Epithelial cell of prostate (primary cell): Measurements from ENCODE around the gene SRCAP.

Experiments used
- DNase-seq: peaks from one replicate; pipeline ENCODE4 v3.0.0-alpha.2; 2011; ENCODE audit warnings: low read depth, low spot score
- H3K27ac ChIP-seq: fragments of 450-650 bp; 2 replicates; pipeline ENCODE4 v1.5.1; 2017; ENCODE audit warnings: mild to moderate bottlenecking

SRCAP gene

DNA sequence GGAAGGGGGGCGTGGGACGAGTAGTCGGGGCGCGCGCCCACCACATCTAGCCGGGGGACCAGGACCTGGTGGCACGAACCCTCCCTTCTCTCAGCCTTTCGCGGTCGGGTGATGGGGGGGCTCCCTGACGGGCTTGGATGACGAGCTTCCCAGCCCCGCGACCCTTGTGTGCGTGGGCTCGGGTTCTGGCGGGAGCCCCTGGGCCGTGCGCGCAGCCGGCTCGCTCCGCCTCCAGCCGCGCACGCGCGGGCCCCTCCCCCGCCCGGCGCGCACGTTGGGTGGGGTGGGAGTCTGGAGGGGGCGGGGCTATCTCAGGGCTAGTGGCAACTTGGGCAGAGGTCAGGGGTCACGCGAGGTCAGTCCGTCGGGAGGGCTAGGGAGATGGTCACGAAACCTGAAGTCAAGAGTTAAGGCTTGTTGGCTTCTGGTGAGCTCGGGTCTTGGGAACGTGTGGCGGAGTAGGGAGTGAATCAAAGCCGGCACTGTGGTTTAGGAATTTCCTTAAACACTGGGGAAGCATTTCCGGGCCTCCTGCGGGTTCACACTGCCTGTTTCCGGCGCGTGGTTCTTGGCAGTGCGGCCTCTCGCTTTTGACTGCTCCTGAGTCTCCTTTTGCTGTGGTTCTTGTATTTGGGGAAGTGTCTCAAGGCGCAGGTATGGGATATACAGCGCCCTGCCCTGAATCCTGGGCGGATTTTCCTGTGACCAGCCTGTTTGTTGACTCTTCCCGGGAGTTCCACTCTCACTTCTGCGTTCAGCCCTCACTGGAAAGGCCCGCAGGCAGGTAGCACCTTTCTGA lies at the start of gene SRCAP:
TSS of gene SRCAP (plus strand) at position 356 of the 799 bp plus-strand sequence. CDS start 1,654 bp downstream, outside the sequence.
- peak; percentile 33 for DNase-seq
- H3K27ac ChIP-seq = peak within 1 kb of the TSS; percentile 98

DNA sequence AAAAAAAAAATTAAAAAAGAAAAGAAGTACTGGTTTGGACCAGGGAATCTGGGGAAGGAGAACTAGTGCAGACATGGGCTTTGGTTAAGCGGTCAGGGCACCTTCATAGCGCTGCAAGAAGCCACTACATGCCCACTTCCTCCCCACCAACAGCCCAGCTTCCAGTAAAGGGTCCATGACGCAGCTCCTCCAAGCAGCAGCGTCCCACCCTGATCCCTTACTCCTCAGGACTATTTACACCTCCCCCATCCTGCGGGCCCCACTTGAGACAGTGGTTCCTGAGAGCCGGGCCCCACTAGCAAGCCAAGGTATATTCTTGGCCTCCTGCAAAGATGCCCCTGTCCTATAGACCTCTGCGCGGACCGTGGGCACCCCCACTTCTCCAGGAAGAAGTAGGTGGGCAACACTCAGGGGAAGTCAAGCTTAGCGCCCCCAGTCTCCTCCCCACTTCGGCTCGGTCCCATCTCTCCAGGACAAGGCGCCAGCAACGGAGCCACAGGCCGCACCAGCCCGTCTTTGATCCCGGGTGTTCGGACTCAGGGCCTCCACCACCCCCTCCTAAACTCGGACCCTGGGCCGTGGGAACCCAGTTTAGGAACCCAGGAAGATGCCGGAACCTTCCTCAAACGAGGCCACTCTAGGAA lies 49.1 kb upstream of the SRCAP start:
- DNase-seq = no peak
- peak overlapping the region; percentile 79 for H3K27ac ChIP-seq

DNA sequence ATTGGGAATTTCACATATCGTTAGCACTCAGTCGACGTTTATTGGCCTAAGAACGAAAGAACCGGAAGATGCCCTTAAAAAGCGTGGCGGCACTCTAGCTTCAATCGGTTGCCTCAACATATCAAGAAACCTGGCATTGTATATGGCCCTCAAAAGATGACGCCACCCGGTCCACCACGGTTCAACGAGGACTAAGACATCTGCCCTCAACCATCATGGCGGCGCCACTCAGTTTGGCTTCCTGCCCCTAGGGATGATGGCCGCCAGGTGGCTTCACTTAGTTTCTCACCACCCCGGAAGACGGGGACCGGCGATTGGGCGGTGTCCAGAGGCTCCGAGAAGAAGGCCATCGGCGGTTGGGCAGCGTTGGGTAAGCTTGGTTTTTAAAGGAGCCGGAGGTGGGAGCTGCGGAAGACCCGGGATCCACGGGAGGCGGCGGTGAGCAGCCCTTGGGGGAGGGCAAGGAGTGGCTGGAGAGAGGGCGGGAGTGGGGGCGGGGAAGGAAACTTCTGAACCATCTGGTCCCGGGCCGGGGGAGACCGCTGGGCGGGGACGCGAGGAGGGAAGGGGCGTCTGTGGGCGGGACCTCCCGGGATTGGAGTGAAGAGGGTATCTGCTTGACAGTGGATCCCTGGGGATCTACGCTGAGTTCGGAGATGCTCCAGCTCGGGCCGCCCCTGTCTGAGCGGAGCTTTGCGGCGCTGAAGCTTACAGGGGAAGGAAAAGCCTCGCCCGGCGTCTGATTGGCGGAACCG lies 48.4 kb upstream of the SRCAP start, which contains the start of gene PRR14:
TSS of gene PRR14 (plus strand) at position 592 of the 755 bp plus-strand sequence. CDS start 686 bp downstream, outside the sequence.
- H3K27ac ChIP-seq = peak within 1 kb of the TSS; percentile 79
- DNase-seq = peak; percentile 95

DNA sequence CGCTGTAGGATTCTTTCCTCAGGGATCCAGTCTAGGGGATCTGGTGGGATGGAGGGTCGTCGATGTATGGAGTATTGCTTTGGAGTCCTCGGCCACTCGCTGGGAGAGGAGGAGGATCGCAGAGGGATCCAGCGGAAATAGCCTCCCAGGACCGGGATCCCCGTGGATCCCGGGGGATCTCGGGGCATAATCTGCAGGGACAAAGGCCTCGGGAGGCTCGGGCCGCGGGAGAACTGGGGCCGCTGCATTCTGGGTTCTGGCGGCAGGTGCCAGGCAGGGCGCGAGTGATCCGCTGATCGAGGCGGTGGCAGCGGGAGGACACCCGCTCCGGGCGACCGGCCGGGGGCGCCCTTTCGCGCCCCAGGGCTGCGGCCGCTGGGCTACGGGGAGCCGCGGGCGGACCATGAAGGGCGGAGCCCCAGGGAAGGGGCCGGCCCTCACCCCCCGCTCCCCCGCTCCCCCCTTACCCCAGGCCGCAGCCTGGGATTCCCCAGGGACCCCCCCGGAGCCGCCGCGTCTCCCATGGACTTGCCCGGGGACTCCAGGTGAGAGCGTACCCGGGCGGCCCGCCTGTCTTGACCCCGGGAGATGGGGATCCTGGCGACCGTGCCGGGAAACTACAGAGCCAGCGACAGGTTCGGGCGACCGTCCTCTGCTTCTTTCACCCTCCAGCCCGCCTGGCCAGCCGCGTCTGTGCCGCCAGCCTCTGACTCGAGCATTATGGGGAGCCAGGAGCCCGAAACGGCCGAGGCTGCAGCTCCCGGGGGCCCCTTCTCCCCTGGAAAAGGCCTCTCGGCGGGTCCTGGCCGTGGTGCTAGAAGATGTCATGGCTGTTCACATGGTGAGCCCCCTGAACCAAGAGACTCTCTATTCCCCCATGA lies 47.6 kb upstream of the SRCAP start:
- DNase-seq = no peak

DNA sequence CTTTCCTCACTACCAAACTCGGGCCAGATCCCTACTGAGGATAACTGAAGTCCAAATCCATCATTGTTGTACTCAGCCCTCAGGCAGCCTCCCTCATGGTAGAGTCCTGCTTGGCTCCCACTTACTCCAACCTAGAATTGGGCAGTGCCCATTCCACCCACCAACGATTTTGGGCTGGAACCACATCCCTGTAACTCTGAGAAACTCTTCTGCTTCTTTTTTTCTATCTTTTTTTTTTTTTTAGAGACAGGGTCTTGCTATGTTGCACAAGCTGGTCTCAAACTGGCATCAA lies 47.0 kb upstream of the SRCAP start:
- H3K27ac ChIP-seq = peak overlapping the region; percentile 79
- no peak for DNase-seq

More for the DNA sequence above, 47.6 kb upstream of the SRCAP start:
- H3K27ac ChIP-seq = peak overlapping the region; percentile 79

DNA sequence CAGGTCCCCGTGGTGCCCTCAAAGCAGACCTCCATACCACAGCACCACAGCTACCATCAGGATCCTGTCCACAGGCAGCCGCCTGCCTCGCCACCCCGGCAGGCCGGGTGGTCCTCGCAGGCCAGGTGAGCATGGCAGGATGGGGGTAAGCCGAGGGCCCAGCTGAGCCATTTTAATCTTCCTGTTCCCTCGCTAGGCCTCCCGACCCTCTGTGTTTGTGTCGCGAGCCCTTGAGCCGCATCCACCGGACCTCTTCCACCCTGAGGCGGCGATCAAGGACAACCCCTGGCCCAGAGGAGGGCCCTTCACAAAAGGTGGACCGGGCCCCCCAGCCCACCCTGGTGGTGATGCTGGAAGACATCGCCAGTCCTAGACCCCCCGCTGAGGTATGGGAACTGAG lies 46.3 kb upstream of the SRCAP start:
- no peak overlapping the region for H3K27ac ChIP-seq
- DNase-seq = no peak

DNA sequence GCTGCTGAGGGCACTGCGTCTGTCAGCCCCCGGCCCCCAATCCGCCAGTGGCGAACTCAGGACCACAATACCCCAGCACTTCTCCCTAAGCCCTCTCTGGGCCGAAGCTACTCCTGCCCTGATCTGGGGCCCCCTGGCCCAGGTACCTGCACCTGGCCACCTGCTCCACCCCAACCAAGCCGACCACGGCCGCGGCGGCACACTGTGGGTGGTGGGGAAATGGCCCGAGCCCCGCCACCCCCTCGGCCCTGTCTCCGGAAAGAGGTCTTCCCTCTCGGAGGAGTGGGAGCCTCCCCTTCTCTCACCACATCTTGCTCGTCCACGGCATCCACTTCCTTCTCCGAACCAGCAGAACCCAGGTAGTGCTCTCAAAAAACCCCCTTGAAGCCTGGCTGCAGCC lies 44.1 kb upstream of the SRCAP start:
- H3K27ac ChIP-seq = no peak overlapping the region
- no peak for DNase-seq

DNA sequence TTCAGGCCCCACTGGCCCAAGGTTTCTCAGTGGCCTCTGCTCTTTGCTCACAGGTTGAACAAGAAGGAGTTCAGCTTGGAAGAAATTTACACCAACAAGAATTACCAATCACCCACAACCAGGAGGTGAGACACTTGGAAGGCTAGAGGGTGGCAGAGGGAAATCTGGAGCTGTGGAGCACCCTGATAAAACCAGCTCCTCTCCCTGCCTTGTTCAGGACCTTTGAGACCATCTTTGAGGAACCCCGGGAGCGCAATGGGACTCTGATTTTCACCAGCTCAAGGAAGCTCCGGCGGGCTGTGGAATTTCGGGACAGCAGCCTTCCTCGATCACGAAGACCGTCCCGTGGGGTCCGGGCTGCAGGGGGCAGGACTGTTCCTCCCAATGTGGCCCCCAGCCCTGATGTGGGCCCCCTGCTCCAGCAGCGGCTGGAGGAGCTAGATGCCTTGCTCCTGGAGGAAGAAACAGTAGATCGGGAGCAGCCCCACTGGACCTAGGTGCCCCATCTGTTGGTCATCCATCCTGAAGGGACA lies 43.1 kb upstream of the SRCAP start:
- DNase-seq = no peak
- no peak overlapping the region for H3K27ac ChIP-seq

DNA sequence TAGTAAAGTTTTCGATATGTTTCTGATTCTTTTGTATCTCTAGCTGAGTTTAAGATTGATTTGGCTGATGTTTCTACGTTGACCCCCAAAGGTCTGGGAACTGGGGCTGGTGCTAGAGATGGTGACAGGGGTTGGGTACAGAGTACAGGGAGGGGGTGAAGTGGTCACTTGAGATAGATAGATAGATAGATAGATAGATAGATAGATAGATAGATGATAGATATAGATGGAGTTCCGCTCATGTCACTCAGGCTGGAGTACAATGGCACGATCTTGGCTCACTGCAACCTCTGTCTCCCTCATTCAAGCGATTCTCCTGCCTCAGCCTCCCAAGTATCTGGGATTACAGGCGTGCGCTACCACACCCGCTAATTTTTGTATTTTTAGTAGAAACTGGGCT lies 42.6 kb upstream of the SRCAP start:
- no peak overlapping the region for H3K27ac ChIP-seq
- no peak for DNase-seq

DNA sequence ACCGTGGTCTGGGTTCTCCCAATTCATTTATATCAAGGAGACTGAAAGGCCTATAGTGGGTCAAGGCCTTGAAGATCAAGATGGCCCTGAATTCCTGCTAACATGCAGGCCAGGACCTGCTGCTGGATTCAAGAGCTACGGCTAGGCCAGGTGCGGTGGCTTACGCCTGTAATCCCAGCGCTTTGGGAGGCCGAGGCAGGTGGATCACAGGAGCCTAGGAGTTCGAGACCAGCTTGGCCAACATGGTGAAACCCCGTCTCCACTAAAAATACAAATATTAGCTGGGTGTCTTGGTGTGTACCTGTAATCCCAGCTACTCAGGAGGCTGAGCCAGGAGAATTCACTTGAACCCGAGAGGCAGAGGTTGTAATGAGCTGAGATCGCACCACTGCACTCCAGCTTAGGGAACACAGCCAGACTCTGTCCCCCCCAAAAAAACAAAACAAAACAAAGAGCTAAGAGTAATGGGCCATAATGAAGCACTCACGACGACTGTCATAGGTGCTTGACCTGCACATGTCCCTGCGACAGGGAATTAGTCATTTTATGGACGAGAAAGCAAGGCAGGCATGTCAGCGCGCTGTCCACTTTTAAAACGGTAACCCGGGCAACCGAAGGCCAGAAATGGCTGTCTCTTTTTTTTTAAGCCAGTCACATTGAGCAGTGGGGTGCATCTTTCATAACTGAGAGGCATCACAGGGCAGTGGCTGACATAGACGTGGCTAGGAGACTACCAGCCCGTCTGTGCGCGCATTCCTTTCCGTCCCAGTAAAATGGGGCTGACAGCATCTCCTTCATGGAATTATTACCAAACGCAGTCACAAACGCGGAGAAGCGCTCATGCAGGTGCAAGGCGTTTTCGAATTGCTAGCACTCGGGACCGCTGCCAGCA lies 41.8 kb upstream of the SRCAP start:
- DNase-seq = no peak
- H3K27ac ChIP-seq = peak overlapping the region; percentile 99

DNA sequence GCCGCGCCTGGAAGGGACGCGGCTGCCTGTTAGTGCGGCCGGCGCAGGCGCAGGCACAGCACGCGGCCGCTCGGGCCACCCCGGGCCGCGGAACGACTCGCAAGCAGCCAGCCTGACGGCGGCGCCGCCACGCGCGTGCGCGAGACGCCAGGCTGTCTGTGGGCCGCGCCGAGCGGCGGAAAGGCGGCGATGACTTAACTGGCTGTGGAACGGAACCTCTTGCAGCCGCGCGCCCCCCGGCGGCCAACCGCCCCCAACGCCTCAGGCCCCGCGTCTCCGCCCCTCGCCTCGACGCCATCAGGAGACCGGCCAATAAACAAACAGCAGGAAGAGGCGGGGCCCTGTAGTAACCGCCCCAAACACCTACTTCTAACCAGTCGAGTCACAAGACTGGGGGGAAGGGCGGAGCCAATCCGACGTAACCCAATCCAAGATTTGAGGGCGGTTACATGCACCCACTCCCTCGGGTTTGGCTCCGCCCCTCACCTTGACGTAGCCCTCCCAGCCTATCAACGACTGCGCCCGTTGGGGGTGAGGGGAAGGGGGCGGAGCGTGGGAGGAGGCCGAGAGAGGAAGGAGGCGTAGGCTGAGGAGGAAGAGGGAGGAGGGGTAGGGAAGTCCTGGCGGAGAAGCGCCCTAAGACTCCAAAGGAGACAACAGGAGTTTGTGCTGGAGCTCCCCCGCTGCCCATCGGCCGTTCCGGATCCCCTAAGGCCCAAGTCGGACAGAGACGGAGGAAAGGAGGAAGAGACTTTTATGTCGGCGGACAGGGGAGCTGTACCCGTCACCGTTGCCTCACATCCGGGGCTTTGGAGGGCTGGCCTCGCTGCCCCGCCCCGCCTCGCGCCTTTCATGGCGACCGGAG lies 40.9 kb upstream of the SRCAP start, which contains the start of gene FBRS:
TSS of gene FBRS (plus strand) at position 566 of the 865 bp plus-strand sequence. CDS start 1,088 bp downstream, outside the sequence.
- peak within 1 kb of the TSS; percentile 99 for H3K27ac ChIP-seq
- DNase-seq = peak; percentile 99

DNA sequence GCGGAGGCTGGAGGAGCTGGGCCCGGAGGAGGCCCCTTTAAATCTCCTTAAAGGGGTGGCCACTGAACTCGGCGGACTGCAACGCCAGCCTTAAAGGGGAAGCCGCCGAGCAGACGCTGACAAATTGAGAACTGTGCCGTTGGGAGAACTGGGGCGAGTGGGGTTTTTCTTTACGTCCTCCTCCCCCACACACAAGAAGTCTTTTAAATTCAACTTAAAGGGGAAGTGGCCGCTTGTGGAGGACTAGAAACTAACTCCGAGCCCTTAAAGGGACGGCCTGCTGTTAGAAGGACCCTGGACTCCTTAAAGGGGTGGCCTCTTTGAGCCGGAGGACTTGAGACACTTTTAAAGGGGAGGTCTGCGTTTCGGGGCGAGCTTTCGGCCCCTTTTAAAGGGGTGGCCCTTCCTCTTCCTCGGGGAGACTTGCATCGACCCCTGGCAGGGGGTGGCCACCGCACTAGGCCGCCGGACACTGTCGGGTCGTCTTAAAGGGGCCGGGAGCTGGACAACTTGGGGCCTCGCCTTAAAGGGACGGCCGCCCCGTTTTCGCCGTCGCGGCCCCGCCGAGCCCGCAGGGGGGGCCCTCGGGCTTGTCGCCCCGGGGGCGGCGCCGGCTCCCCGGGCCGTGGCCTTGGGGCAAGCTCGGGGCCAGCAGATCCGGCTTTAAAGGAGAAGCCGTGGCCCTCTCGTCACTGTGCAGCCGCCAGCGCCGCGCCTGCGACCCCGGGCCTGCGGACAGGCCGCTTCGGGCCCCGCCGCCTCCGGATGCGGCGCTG lies 40.1 kb upstream of the SRCAP start:
- DNase-seq = peak; percentile 79
- peak overlapping the region; percentile 99 for H3K27ac ChIP-seq

DNA sequence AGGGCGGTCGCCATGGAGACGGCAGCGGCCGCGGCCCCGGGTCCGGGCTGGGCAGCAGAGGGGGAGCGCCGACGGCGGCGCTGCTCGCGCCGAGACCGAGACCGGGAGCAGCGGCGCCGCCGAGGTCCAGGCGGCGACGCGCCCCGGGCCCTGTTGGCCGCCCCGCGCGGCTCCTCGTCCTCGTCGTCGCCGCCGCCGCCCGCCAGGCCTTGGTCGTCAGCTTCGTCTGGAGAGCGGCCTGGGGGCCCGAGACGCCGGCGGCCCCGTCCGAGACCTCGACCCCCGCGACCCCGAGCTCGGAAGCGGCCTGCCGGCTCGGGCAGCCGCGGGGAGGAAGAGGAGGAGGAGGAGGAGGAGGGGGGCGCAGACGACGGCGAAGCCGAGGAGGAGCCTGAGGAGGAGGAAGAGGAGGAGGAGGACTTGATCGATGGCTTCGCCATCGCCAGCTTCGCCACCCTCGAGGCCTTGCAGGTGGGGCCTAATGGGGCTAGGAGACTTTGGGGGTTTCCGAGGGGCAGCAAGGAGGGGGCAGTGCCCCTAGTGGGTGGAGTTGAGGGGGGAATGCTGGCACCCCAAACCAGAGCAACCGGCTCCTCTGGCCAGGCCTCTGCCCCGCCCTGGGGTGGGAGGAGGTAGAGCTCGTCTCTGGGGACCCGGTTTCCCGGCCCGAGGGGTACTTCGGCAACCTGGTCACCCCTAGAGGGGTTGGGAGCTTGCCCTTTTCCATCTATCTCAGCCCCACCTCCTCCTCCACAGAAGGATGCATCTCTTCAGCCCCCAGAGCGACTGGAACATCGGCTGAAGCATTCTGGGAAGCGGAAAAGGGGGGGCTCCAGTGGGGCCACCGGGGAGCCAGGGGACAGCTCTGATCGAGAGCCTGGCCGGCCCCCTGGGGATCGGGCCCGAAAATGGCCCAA lies 39.2 kb upstream of the SRCAP start:
- peak overlapping the region; percentile 99 for H3K27ac ChIP-seq
- no peak for DNase-seq

DNA sequence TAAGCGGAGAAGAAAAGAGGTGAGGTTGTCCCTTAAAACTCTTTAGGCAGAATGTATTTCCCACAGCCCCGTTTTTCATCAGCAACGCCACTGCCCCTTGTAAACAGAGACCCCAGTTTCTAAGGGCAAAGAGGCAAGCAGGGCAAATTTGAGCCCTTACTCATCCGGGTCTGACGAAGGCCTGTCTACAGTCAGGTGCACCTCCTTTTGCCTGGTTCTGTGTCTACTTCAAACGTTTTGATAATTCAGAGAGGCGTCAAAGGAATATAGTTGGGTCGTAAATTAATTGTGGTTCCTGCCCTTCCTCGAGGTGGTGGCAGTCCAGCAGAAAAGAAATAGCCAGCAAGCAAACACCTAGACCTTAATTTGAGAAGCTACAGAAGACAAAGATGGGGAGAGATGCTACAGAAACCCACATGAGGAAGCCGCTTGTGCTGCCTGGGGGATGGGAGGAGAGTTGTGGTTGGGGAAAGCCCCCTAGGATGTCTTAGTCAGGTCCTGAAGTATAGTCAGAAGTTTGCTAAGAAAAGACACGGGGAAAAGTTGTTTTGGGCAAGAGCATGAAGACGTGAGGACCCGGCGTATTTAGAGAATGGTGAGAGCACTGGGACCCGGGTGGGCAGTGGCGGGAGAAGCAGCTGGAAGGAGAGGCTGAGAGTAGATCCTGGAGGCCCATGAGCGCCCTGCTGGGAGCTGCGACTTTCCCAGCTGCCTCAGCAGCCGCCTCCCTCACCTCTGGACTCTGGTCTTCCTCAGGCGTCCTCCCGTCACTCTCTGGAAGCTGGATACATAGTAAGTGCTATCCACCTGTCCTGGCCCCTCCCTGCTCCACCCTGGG lies 38.3 kb upstream of the SRCAP start:
- H3K27ac ChIP-seq = peak overlapping the region; percentile 99
- DNase-seq = no peak

DNA sequence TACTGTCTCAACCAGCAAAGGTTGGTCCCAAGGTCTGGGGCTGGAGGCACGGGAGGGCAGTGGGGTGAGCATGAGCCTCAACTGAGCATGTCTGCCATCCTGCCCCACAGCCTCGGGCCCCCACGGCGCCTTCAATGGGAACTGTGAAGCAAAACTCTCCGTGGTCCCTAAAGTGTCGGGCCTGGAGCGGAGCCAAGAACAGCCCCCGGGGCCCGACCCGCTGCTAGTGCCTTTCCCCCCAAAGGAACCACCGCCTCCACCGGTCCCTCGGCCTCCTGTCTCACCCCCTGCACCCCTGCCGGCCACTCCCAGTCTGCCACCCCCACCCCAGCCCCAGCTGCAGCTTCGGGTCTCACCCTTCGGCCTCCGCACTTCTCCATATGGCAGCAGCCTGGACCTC lies 36.5 kb upstream of the SRCAP start:
- H3K27ac ChIP-seq = no peak overlapping the region

More for the DNA sequence above, 36.5 kb upstream of the SRCAP start:
- DNase-seq = no peak
